Natural killer cell (primary cell): Measurements from ENCODE around the gene F13B. TPM values are rescaled to one million over a fixed set of nuclear protein-coding genes. Genes with fewer than 3 reads are reported as not detected.

ENCODE experiments used
- ATAC-seq, 3 donors: fragments of 150-1000 bp in 2 of 3; fragments of 200-7000 bp in 1 of 3; cut with Tn5 transposase; 1 replicate in 1 of 3; 2 replicates in 2 of 3; pipeline ENCODE4 v1.10.0; 2021; ENCODE audit warnings: mild to moderate bottlenecking in 2 of 3, moderate library complexity in 2 of 3
- DNase-seq, 2 donors: peaks; one replicate each; pipeline versions ENCODE4 v3.0.0 to v3.0.0-alpha.2; 2013 to 2021; ENCODE audit warnings: mixed read lengths in 1 of 2
- H3K27ac ChIP-seq: one replicate; pipeline ENCODE4 v1.5.1; 2013; ENCODE audit warnings: mild to moderate bottlenecking, low read length
- H3K27me3 ChIP-seq: one replicate; pipeline ENCODE4 v1.6.1; 2013; ENCODE audit warnings: low read length; ENCODE audit not compliant: control insufficient read depth, insufficient read depth
- H3K36me3 ChIP-seq: one replicate; pipeline ENCODE4 v1.6.1; 2013; ENCODE audit warnings: low read length; ENCODE audit not compliant: control insufficient read depth, insufficient read depth
- H3K4me1 ChIP-seq: one replicate; pipeline ENCODE4 v1.6.1; 2013; ENCODE audit warnings: low read length; ENCODE audit not compliant: control insufficient read depth, insufficient read depth
- H3K4me3 ChIP-seq: one replicate; pipeline ENCODE4 v1.5.1; 2013; ENCODE audit warnings: low read length
- H3K9me3 ChIP-seq: one replicate; pipeline ENCODE4 v1.6.1; 2013; ENCODE audit warnings: low read length; ENCODE audit not compliant: control insufficient read depth, insufficient read depth
- H3K27ac Mint-ChIP-seq, 2 donors: one replicate each; pipeline ENCODE4 v1.8.0; 2022; ENCODE audit warnings: mild to moderate bottlenecking in 2 of 2, mixed read lengths in 2 of 2, moderate library complexity in 1 of 2
- H3K27me3 Mint-ChIP-seq, 2 donors: one replicate each; pipeline ENCODE4 v1.8.0; 2022; ENCODE audit warnings: low read depth in 2 of 2, mixed read lengths in 2 of 2
- H3K36me3 Mint-ChIP-seq: one replicate; pipeline ENCODE4 v1.8.0; 2022; ENCODE audit warnings: mixed read lengths
- H3K4me1 Mint-ChIP-seq, 2 donors: one replicate each; pipeline ENCODE4 v1.8.0; 2022; ENCODE audit warnings: mixed read lengths in 2 of 2
- H3K4me3 Mint-ChIP-seq: one replicate; pipeline ENCODE4 v1.8.0; 2022; ENCODE audit warnings: mild to moderate bottlenecking, moderate library complexity, mixed read lengths
- H3K9me3 Mint-ChIP-seq, 2 donors: one replicate each; pipeline ENCODE4 v1.8.0; 2022; ENCODE audit warnings: mixed read lengths in 2 of 2
- CTCF ChIP-seq: fragments of 200-600 bp; IDR thresholded peaks from one replicate; pipeline ENCODE4 v1.8.0; 2022; ENCODE audit warnings: antibody characterized with exemption
- WGBS: methylation state at CpG from one replicate; pipeline ENCODE4 v1.1.7; 2013; ENCODE audit warnings: missing lambda C conversion rate; ENCODE audit not compliant: insufficient coverage; 5-methylcytosine and 5-hydroxymethylcytosine counted together
- intact Hi-C: fragments of 100-400 bp; cut with micrococcal nuclease; formaldehyde crosslinking; loops from one replicate; pipeline ENCODE4 v1.14.2; 2022
- total RNA-seq, 4 donors: library from RNA; stranded (reverse); fragments of 120-200 nt in 1 of 4; gene quantifications; one replicate each; pipeline versions ENCODE4 v1.2.3 to v1.2.4, GENCODE V29; 2013 to 2022

F13B gene
- total RNA-seq, 3 donors from 2014 or later (not counting 1 experiment from before 2014, with no cell fraction given): not detected

GRCh38 chr1:197096137-197096536 lies 29.1 kb upstream of the F13B start:
- no peak overlapping the region for H3K27ac Mint-ChIP-seq
- Histone ChIP-seq H3K27me3 (no peaks in the 10 kb centered on the region), H3K36me3 (no peaks in the 10 kb centered on the region), H3K4me3 (no peak overlapping the region), H3K9me3 (no peaks in the 10 kb centered on the region), H3K27ac (no peak overlapping the region), H3K4me1 (no peaks in the 10 kb centered on the region)
- no peak for ATAC-seq
- peaks cover 8 to 18% of the 10 kb centered on the region in 2 donors for H3K4me1 Mint-ChIP-seq
- intact Hi-C loops: no loop called here
- no peak for DNase-seq
- WGBS: no CpG with 5 or more reads among the region's 1 CpG
- no peak for TF ChIP-seq CTCF
- H3K4me3 Mint-ChIP-seq: no peak overlapping the region
- H3K9me3 Mint-ChIP-seq: no peaks in the 10 kb centered on the region
- no peaks in the 10 kb centered on the region for H3K27me3 Mint-ChIP-seq
- no peaks in the 10 kb centered on the region for H3K36me3 Mint-ChIP-seq

GRCh38 chr1:197093226-197093885 lies 26.3 kb upstream of the F13B start:
- Mint-ChIP-seq H3K27me3 (no peaks in the 10 kb centered on the region), H3K27ac (no peak overlapping the region), H3K4me3 (no peak overlapping the region), H3K4me1 (peaks cover 0 to 10% of the 10 kb centered on the region in 2 donors), H3K36me3 (no peaks in the 10 kb centered on the region), H3K9me3 (no peaks in the 10 kb centered on the region)
- Histone ChIP-seq H3K36me3 (no peaks in the 10 kb centered on the region), H3K27ac (no peak overlapping the region), H3K9me3 (no peaks in the 10 kb centered on the region), H3K27me3 (no peaks in the 10 kb centered on the region), H3K4me1 (no peaks in the 10 kb centered on the region), H3K4me3 (no peak overlapping the region)
- no peak for DNase-seq
- ATAC-seq: no peak
- no peak for TF ChIP-seq CTCF
- WGBS: 97% methylated on average over 2 of the region's 4 CpGs
- intact Hi-C loops: no loop called here

- Histone ChIP-seq H3K9me3 (no peaks in the 10 kb centered on the region), H3K27me3 (no peaks in the 10 kb centered on the region), H3K27ac (no peak overlapping the region), H3K4me1 (no peaks in the 10 kb centered on the region), H3K36me3 (no peaks in the 10 kb centered on the region), H3K4me3 (no peak overlapping the region)
- no CpG with 5 or more reads among the region's 1 CpG for WGBS
- DNase-seq (no peak), ATAC-seq (no peak)
- no peak overlapping the region for H3K27ac Mint-ChIP-seq
- peaks cover 0 to 10% of the 10 kb centered on the region in 2 donors for H3K4me1 Mint-ChIP-seq
- no peak for TF ChIP-seq CTCF
- no peaks in the 10 kb centered on the region for H3K27me3 Mint-ChIP-seq
- intact Hi-C loops: no loop called here
- no peaks in the 10 kb centered on the region for H3K9me3 Mint-ChIP-seq
- no peak overlapping the region for H3K4me3 Mint-ChIP-seq
- no peaks in the 10 kb centered on the region for H3K36me3 Mint-ChIP-seq
Measured at GRCh38 chr1:197092491-197093023, 25.5 kb upstream of the F13B start.

- Mint-ChIP-seq H3K4me1 (no peaks in the 10 kb centered on the region), H3K4me3 (no peak overlapping the region), H3K27me3 (no peaks in the 10 kb centered on the region), H3K36me3 (no peaks in the 10 kb centered on the region), H3K9me3 (peaks cover 0 to 4% of the 10 kb centered on the region in 2 donors), H3K27ac (no peak overlapping the region)
- TF ChIP-seq CTCF: no peak
- Histone ChIP-seq H3K4me3 (no peak overlapping the region), H3K36me3 (no peaks in the 10 kb centered on the region), H3K9me3 (peaks cover 7% of the 10 kb centered on the region), H3K27me3 (no peaks in the 10 kb centered on the region), H3K4me1 (no peaks in the 10 kb centered on the region), H3K27ac (no peak overlapping the region)
- intact Hi-C loops: no loop called here
- ATAC-seq: no peak
- no peak for DNase-seq
Measured at GRCh38 chr1:197083474-197083873, 16.4 kb upstream of the F13B start.
